ENCODE results near the gene RPP40.
"Not testable (repeated sequence)": the region's sequence is repeated elsewhere in the genome, so short reads cannot be mapped to it uniquely, and the experiment has no call there.

Gene RPP40

GRCh38 chr6:5025911-5026819 lies 22.3 kb upstream of the RPP40 start:
- H3K4me3 ChIP-seq (ENCODE audit: low read length), result no peak overlapping the region
- no peak for DNase-seq (ENCODE audit: low read depth, low spot score)

- no peak for DNase-seq (ENCODE audit: low read depth, low spot score)
- H3K4me3 ChIP-seq (ENCODE audit: low read length), result no peak overlapping the region
Observed at GRCh38 chr6:5023923-5024322, 20.1 kb upstream of the RPP40 start.

GRCh38 chr6:5020142-5020541 lies 16.3 kb upstream of the RPP40 start:
- H3K4me3 ChIP-seq (ENCODE audit: low read length), result no peak overlapping the region
- DNase-seq (ENCODE audit: low read depth, low spot score), result no peak

- no peak overlapping the region for H3K4me3 ChIP-seq (ENCODE audit: low read length)
- no peak for DNase-seq (ENCODE audit: low read depth, low spot score)
Observed at GRCh38 chr6:5014072-5014561, 10.3 kb upstream of the RPP40 start.

GRCh38 chr6:5012519-5012918 lies 8.7 kb upstream of the RPP40 start:
- no peak for DNase-seq (ENCODE audit: low read depth, low spot score)
- H3K4me3 ChIP-seq (ENCODE audit: low read length), result no peak overlapping the region

GRCh38 chr6:5011346-5011745 lies 7.5 kb upstream of the RPP40 start:
- no peak overlapping the region for H3K4me3 ChIP-seq (ENCODE audit: low read length)
- no peak for DNase-seq (ENCODE audit: low read depth, low spot score)

- no peak for DNase-seq (ENCODE audit: low read depth, low spot score)
- H3K4me3 ChIP-seq (ENCODE audit: low read length), result no peak overlapping the region
Observed at GRCh38 chr6:5007531-5007930, 3.7 kb upstream of the RPP40 start.

- DNase-seq (ENCODE audit: low read depth, low spot score), result no peak
- no peak overlapping the region for H3K4me3 ChIP-seq (ENCODE audit: low read length)
Observed at GRCh38 chr6:5006222-5006621, 2.4 kb upstream of the RPP40 start.

GRCh38 chr6:5005038-5005433 lies 1.2 kb upstream of the RPP40 start:
- not testable (repeated sequence) for H3K4me3 ChIP-seq (ENCODE audit: low read length); DNase-seq (ENCODE audit: low read depth, low spot score)

- peak overlapping the region; percentile 79 for H3K4me3 ChIP-seq (ENCODE audit: low read length)
- no peak for DNase-seq (ENCODE audit: low read depth, low spot score)
Observed at GRCh38 chr6:5004373-5005037, 668 bp upstream of the RPP40 start.

- no peak overlapping the region for H3K4me3 ChIP-seq (ENCODE audit: low read length)
Observed at GRCh38 chr6:4999586-4999985, 4.3 kb downstream of the RPP40 start.

GRCh38 chr6:4997862-4998261 lies 6.0 kb downstream of the RPP40 start:
- no peak overlapping the region for H3K4me3 ChIP-seq (ENCODE audit: low read length)
- DNase-seq (ENCODE audit: low read depth, low spot score), result no peak

More at GRCh38 chr6:4999586-4999985, 4.3 kb downstream of the RPP40 start:
- no peak for DNase-seq (ENCODE audit: low read depth, low spot score)

GRCh38 chr6:4994741-4995140 lies 9.1 kb downstream of the RPP40 start:
- no peak overlapping the region for H3K4me3 ChIP-seq (ENCODE audit: low read length)
- DNase-seq (ENCODE audit: low read depth, low spot score), result no peak

GRCh38 chr6:4987432-4987831 lies 16.4 kb downstream of the RPP40 start:
- no peak overlapping the region for H3K4me3 ChIP-seq (ENCODE audit: low read length)
- DNase-seq (ENCODE audit: low read depth, low spot score), result no peak

GRCh38 chr6:4986999-4987398 lies 16.8 kb downstream of the RPP40 start:
- no peak overlapping the region for H3K4me3 ChIP-seq (ENCODE audit: low read length)
- no peak for DNase-seq (ENCODE audit: low read depth, low spot score)

- no peak for DNase-seq (ENCODE audit: low read depth, low spot score)
- H3K4me3 ChIP-seq (ENCODE audit: low read length), result no peak overlapping the region
Observed at GRCh38 chr6:4983322-4983721, 20.5 kb downstream of the RPP40 start.

GRCh38 chr6:4981761-4982160 lies 22.1 kb downstream of the RPP40 start:
- H3K4me3 ChIP-seq (ENCODE audit: low read length), result no peak overlapping the region
- no peak for DNase-seq (ENCODE audit: low read depth, low spot score)

GRCh38 chr6:4979426-4979825 lies 24.4 kb downstream of the RPP40 start:
- no peak for DNase-seq (ENCODE audit: low read depth, low spot score)
- no peak overlapping the region for H3K4me3 ChIP-seq (ENCODE audit: low read length)

- no peak for DNase-seq (ENCODE audit: low read depth, low spot score)
- H3K4me3 ChIP-seq (ENCODE audit: low read length), result no peak overlapping the region
Observed at GRCh38 chr6:4977468-4977867, 26.4 kb downstream of the RPP40 start.

GRCh38 chr6:4975506-4975905 lies 28.3 kb downstream of the RPP40 start:
- no peak for DNase-seq (ENCODE audit: low read depth, low spot score)
- H3K4me3 ChIP-seq (ENCODE audit: low read length), result no peak overlapping the region
